Measurements from ENCODE around the gene ENDOV. TPM values are rescaled to one million over a fixed set of nuclear protein-coding genes. Genes with fewer than 3 reads are reported as not detected.

Gene ENDOV
- polyA plus RNA-seq, 2 of the 4 experiments (the other 2 are of a cell fraction): 33.2 to 42.6 TPM

DNA sequence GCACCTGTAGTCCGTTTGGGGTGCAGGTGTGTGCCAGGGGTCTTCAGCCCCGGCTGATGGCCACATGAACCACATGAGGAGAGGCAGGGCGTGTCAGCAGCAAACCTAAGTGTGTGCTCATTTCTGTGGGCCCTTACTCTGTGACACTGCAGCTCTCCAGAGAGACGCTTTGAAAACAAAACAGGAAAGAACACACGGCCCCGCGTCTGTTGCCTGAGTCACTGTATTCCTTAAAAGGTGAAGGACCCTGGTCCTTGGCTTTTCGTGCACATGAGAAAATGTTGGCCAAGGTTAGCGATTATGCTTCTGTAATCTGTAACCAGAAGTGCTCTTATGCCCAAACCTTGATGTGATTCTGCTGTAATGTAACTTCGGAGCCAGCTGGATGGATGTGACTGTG, 22.6 kb downstream of the ENDOV start:
- WGBS (ENCODE audit: missing lambda C conversion rate): 47% methylated on average over 10 of the region's 10 CpGs
- CTCF ChIA-PET: interaction anchor here (0.9 to 8.3 kb wide), 6 partner anchors 10 to 544 kb away, joined by 3 to 85 read pairs (median 4); no protein-coding TSS in a partner anchor
- POLR2A ChIA-PET: interaction anchor here (1.6 kb wide), 1 partner anchor 17 kb away, joined by 4 read pairs; no protein-coding TSS in a partner anchor

DNA sequence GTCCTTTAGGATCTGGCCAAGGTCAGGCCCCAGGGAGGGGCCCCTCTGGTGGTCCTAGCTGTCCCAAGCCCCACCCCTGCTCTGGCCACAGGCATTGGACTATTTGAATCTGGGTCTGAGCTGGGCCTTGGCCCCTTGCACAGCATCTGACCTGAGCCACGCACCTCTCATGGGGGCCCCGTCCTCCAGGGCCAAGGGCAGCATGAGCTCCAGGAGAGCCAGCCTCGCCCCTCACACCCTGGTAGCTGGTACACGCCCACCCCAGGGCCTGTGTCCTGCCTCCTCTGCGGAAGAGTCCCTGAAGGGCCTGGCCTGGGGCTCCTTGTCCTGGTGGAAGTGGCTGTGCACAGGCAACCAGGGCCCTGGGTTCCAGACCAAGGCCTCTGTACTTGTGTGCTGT, 23.8 kb downstream of the ENDOV start:
- no peaks in the 10 kb centered on the region for H3K4me1 ChIP-seq
- POLR2A ChIA-PET: no interaction called here
- no peaks in the 10 kb centered on the region for H3K9me3 ChIP-seq
- DNase-seq (ENCODE audit: low read depth in 1 of 2, low spot score in 1 of 2): no peak
- WGBS (ENCODE audit: missing lambda C conversion rate): 57% methylated on average over 5 of the region's 5 CpGs
- no peak overlapping the region for H3K4me3 ChIP-seq
- FAIRE-seq: no peak
- CTCF ChIA-PET: interaction anchor here (1.1 to 8.3 kb wide), 5 partner anchors 13 to 543 kb away, joined by 3 to 85 read pairs (median 4); no protein-coding TSS in a partner anchor
- no peak overlapping the region for H3K27ac ChIP-seq
- TF ChIP-seq GATA3 (IDR thresholded peaks at IDR 0.05; ENCODE audit: borderline replicate concordance) (no peak), ZFP36 (IDR thresholded peaks at IDR 0.05; ENCODE audit: borderline replicate concordance, partially characterized antibody) (no peak), CHD2 (IDR thresholded peaks at IDR 0.05; ENCODE audit: low read length, partially characterized antibody) (no peak), EP300 (IDR thresholded peaks at IDR 0.05) (no peak), JUNB (IDR thresholded peaks at IDR 0.05) (no peak), HOXB13 (CRISPR knock-in tag; IDR thresholded peaks at IDR 0.05; ENCODE audit: low read depth) (no peak), CBX2 (IDR thresholded peaks at IDR 0.05; ENCODE audit: borderline replicate concordance, low read depth) (no peak), PHF8 (IDR thresholded peaks at IDR 0.05; ENCODE audit: borderline replicate concordance, low read depth) (no peak), FOXS1 (CRISPR knock-in tag; IDR thresholded peaks at IDR 0.05) (no peak), RAD21 (conservative IDR thresholded peaks at IDR 0.05 in 1 of 2, IDR thresholded peaks at IDR 0.05 in 1 of 2) (no peak), SREBF2 (IDR thresholded peaks at IDR 0.05) (no peak), POLR2AphosphoS2 (conservative IDR thresholded peaks at IDR 0.05; ENCODE audit: low read length) (no peak), EHF (CRISPR knock-in tag; IDR thresholded peaks at IDR 0.05) (no peak), NPAS2 (CRISPR knock-in tag; IDR thresholded peaks at IDR 0.05; ENCODE audit: borderline replicate concordance) (no peak), FOSL2 (IDR thresholded peaks at IDR 0.05) (no peak), FOSL2 (CRISPR knock-in tag; IDR thresholded peaks at IDR 0.05) (no peak), EHMT2 (IDR thresholded peaks at IDR 0.05; ENCODE audit: low read depth) (no peak), NFE2L2 (conservative IDR thresholded peaks at IDR 0.05; ENCODE audit: low read length) (no peak)
- TF ChIP-seq, protein P1, sequence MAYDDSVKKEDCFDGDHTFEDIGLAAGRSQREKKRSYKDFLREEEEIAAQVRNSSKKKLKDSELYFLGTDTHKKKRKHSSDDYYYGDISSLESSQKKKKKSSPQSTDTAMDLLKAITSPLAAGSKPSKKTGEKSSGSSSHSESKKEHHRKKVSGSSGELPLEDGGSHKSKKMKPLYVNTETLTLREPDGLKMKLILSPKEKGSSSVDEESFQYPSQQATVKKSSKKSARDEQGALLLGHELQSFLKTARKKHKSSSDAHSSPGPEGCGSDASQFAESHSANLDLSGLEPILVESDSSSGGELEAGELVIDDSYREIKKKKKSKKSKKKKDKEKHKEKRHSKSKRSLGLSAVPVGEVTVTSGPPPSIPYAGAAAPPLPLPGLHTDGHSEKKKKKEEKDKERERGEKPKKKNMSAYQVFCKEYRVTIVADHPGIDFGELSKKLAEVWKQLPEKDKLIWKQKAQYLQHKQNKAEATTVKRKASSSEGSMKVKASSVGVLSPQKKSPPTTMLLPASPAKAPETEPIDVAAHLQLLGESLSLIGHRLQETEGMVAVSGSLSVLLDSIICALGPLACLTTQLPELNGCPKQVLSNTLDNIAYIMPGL (CRISPR knock-in tag; IDR thresholded peaks at IDR 0.05; ENCODE audit: borderline replicate concordance): no peak
- TF ChIP-seq, protein P2, sequence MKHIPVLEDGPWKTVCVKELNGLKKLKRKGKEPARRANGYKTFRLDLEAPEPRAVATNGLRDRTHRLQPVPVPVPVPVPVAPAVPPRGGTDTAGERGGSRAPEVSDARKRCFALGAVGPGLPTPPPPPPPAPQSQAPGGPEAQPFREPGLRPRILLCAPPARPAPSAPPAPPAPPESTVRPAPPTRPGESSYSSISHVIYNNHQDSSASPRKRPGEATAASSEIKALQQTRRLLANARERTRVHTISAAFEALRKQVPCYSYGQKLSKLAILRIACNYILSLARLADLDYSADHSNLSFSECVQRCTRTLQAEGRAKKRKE (CRISPR knock-in tag; IDR thresholded peaks at IDR 0.05; ENCODE audit: low read depth): no peak
- H3K4me2 ChIP-seq: no peak overlapping the region
- no peak for ATAC-seq

More for the DNA sequence above, 22.6 kb downstream of the ENDOV start:
- DNase-seq (ENCODE audit: low read depth in 1 of 2, low spot score in 1 of 2) (no peak), FAIRE-seq (no peak), ATAC-seq (no peak)
- Histone ChIP-seq H3K27ac (no peak overlapping the region), H3K4me1 (no peaks in the 10 kb centered on the region), H3K9me3 (no peaks in the 10 kb centered on the region), H3K4me2 (no peak overlapping the region), H3K4me3 (no peak overlapping the region)
- TF ChIP-seq RARB (CRISPR knock-in tag; IDR thresholded peaks at IDR 0.05): no peak
- TF ChIP-seq CHD4 (IDR thresholded peaks at IDR 0.05; ENCODE audit: borderline replicate concordance): no peak
- no peak for TF ChIP-seq RCOR1 (IDR thresholded peaks at IDR 0.05; ENCODE audit: low read depth, low read length)
- no peak for TF ChIP-seq POLR2A (IDR thresholded peaks at IDR 0.05; ENCODE audit: low read length)
- TF ChIP-seq, protein P3, sequence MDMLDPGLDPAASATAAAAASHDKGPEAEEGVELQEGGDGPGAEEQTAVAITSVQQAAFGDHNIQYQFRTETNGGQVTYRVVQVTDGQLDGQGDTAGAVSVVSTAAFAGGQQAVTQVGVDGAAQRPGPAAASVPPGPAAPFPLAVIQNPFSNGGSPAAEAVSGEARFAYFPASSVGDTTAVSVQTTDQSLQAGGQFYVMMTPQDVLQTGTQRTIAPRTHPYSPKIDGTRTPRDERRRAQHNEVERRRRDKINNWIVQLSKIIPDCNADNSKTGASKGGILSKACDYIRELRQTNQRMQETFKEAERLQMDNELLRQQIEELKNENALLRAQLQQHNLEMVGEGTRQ (IDR thresholded peaks at IDR 0.05): no peak
- no peak for TF ChIP-seq ESRRA (IDR thresholded peaks at IDR 0.05; ENCODE audit: borderline replicate concordance, low read length)
- TF ChIP-seq, protein P4, sequence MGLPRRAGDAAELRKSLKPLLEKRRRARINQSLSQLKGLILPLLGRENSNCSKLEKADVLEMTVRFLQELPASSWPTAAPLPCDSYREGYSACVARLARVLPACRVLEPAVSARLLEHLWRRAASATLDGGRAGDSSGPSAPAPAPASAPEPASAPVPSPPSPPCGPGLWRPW (IDR thresholded peaks at IDR 0.05): no peak
- TF ChIP-seq CBX2 (IDR thresholded peaks at IDR 0.05; ENCODE audit: borderline replicate concordance, low read depth): no peak
- TF ChIP-seq, protein P5, sequence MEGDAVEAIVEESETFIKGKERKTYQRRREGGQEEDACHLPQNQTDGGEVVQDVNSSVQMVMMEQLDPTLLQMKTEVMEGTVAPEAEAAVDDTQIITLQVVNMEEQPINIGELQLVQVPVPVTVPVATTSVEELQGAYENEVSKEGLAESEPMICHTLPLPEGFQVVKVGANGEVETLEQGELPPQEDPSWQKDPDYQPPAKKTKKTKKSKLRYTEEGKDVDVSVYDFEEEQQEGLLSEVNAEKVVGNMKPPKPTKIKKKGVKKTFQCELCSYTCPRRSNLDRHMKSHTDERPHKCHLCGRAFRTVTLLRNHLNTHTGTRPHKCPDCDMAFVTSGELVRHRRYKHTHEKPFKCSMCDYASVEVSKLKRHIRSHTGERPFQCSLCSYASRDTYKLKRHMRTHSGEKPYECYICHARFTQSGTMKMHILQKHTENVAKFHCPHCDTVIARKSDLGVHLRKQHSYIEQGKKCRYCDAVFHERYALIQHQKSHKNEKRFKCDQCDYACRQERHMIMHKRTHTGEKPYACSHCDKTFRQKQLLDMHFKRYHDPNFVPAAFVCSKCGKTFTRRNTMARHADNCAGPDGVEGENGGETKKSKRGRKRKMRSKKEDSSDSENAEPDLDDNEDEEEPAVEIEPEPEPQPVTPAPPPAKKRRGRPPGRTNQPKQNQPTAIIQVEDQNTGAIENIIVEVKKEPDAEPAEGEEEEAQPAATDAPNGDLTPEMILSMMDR (IDR thresholded peaks at IDR 0.05): no peak
- TF ChIP-seq RAD21 (conservative IDR thresholded peaks at IDR 0.05 in 1 of 2, IDR thresholded peaks at IDR 0.05 in 1 of 2): no peak
